ENCODE results near the gene ERBB2.

ERBB2 gene

DNA sequence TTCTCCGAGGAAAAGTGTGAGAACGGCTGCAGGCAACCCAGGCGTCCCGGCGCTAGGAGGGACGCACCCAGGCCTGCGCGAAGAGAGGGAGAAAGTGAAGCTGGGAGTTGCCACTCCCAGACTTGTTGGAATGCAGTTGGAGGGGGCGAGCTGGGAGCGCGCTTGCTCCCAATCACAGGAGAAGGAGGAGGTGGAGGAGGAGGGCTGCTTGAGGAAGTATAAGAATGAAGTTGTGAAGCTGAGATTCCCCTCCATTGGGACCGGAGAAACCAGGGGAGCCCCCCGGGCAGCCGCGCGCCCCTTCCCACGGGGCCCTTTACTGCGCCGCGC lies at the start of gene ERBB2:
TSS of gene ERBB2 (plus strand) at position 247 of the 330 bp plus-strand sequence. CDS start 175 bp downstream, outside the sequence.
- DNase-seq, result no peak

DNA sequence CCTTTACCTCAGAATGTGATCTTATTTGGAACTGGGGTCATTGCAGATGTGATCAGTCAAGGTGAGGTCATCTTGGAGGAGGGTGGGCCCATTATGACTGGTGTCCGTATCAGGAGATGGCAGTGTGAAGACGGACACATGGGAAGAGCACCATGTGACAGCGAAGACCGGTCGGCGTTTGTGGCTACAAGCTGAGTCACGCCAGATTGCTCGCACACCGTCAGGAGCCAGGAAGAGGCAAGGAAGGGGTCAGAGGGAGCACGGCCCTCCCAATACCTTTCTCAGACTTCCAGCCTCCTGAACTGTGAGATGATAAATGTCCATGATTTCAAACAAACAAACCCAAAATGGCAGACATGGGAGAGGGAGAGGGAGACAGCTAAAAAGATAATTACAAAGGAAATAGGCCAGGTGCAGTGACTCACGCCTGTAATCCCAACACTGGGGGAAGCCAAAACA lies 49.7 kb upstream of the ERBB2 start:
- no peak for DNase-seq

DNA sequence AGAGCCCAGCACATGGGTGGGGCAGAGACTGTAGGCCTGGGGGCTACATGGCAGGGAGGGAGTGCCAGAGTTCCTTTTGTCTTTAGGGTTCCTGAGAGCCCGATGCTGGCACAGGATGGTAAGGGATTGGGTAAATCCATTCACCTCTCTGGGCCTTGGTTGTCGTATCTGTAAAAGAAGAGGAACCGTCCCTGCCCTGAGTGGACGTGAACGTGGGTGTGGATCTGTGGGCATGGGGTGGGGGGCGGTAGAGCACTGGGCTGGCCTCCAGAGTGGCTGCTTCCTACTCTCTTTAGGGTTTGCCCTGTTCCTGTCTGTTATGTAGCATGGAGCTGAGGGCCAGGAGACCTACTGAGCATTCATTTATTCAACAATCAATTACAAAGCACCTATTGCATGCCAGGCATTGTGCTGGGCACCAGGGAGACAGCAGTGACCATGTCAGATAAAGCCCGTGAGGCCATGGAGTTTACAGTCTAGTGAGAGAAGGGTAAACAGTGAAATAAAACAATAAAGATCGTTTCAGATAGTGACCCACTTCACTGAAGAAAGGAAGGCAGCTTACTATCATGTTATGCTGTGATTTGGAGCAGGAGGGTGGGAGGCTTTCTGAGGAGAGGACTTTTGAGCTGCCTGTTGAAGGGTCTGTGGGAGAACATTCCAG lies 47.8 kb upstream of the ERBB2 start:
- no peak for DNase-seq

- DNase-seq, result no peak
Measured at GRCh38 chr17:39652587-39653315, 47.1 kb upstream of the ERBB2 start.

- DNase-seq, result no peak
Measured at GRCh38 chr17:39653316-39653661, 46.6 kb upstream of the ERBB2 start.

DNA sequence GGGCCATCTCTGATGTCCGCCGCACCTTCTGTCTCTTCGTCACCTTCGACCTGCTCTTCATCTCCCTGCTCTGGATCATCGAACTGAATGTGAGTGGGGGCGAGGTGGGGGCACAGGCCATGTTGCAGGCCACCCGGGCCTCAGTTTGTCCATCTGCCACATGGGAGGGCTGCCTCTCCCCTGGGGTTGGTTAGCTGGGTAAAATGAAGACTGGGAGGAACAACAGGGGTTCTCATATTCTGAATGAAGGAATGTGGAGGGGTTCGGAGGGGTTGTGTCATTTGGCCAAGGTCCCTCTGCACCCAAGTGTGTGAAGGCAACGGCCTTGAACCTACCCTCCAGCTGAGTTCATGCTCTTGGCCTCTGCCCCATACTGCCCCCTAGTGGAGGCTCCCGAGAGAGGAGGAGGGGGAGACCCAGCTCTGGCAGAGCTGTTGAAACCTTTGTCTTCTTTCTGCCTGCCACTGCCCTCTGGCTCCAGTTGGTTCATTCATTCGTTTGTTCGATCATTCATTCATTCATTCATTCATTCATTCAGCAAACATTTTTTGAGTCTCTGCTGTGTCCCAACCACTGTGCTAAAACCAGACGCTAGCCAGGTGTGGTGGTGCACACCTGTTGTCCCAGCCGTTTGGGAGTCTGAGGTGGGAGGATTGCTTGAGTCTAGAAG lies 46.1 kb upstream of the ERBB2 start:
- DNase-seq, result peak; percentile 81

GRCh38 chr17:39655105-39655504 lies 44.8 kb upstream of the ERBB2 start:
- DNase-seq, result no peak

DNA sequence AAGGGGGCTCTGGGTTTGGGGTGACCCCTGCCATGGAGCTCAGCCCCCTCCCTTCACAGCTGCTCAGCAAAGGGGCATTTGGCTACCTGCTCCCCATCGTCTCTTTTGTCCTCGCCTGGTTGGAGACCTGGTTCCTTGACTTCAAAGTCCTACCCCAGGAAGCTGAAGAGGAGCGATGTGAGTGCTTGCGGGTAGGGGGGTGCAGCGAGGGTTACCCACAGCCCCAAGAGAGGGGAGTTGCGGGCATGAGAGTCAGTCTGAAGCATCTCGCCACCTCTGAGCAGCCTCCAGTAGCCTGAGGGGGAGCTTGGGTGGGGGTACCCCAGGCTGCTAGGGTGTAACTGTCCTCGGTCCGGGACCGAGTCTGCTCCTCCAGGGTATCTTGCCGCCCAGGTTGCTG lies 41.5 kb upstream of the ERBB2 start:
- no peak for DNase-seq

DNA sequence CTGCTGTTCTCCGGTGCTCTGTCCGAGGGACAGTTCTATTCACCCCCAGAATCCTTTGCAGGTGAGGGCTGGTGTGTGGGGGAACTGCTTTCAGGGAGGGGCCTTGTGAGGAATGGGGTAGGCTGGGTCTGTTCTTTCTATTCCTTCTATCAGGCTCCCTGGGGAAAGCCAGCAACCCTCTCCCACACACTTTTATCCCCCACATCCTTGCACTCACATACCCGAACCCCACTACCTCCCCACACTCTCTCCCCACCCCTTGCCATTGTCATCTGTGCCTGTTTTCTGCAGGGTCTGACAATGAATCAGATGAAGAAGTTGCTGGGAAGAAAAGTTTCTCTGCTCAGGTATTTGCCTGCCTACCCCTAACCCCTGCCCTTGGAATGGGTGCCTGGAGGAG lies 41.1 kb upstream of the ERBB2 start:
- no peak for DNase-seq

DNA sequence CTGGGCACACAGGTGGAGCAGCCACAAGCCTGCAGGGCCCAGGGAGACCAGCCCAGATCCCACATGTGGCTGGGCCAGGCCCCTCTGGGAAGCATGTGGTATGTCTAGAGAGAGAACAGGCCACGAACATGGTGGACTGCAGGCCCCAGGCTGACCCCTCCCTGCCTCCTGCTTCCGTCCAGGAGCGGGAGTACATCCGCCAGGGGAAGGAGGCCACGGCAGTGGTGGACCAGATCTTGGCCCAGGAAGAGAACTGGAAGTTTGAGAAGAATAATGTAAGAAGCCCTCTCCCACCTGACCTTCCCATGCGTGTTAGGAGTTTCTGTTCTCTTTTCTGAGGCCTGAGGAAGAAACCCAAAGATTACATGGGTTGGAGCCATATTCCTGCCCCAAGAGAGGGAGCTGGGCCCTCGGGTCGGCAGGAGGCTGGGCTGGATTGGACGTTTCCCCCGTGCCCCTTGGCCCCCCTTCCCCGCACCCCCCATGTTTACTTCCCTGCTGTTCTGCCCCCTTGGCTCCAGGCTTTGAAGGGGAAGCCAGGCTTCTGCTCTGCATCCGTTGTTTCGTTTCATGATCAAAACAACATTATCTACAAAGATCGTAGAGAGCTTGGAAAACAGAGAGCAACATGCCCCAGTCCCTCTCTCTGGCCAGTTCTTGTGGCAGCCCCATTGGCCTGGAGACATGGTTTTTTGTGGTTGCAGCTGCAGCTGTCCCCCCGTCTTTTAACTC lies 40.4 kb upstream of the ERBB2 start:
- DNase-seq, result no peak

- DNase-seq, result no peak
Measured at GRCh38 chr17:39660011-39660360, 39.9 kb upstream of the ERBB2 start.

DNA sequence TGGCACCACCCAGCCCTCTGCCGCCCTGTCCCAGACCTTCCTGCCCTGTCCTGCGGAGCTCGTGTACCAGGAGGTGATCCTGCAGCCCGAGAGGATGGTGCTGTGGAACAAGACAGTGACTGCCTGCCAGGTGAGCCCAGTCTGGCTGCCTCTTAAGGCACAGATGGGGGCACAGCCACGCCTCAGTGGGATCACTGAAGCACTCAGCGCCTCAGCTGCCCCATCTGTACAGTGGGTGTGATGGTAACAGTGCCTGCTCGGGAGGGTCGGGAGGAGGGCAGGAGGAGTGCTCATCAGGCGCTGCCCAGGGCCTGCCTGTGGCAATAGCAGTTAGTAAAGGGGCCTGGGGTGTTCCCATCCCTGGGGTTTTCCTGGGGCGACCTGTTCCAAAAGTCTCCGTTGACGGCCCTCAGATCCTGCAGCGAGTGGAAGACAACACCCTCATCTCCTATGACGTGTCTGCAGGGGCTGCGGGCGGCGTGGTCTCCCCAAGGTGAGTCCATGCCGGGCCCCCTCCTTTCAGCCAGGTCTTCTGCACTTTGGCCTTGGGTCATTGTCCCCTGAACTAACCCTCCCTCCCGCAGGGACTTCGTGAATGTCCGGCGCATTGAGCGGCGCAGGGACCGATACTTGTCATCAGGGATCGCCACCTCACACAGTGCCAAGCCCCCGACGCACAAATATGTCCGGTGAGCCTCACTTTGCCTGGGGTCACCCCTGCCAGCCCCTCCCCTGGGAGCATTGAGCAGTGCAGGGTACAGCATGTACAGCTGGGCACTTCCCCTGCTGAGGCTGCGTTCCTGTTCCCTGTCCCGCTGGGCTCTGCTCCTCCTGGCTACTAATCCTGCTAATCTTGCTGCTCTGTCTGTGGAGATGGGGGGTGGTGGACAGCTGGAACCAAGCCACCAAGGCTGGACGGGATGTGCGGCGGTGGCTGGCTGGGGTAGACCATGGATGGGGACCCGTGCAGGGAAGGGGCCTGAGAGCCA lies 39.2 kb upstream of the ERBB2 start:
- no peak for DNase-seq

DNA sequence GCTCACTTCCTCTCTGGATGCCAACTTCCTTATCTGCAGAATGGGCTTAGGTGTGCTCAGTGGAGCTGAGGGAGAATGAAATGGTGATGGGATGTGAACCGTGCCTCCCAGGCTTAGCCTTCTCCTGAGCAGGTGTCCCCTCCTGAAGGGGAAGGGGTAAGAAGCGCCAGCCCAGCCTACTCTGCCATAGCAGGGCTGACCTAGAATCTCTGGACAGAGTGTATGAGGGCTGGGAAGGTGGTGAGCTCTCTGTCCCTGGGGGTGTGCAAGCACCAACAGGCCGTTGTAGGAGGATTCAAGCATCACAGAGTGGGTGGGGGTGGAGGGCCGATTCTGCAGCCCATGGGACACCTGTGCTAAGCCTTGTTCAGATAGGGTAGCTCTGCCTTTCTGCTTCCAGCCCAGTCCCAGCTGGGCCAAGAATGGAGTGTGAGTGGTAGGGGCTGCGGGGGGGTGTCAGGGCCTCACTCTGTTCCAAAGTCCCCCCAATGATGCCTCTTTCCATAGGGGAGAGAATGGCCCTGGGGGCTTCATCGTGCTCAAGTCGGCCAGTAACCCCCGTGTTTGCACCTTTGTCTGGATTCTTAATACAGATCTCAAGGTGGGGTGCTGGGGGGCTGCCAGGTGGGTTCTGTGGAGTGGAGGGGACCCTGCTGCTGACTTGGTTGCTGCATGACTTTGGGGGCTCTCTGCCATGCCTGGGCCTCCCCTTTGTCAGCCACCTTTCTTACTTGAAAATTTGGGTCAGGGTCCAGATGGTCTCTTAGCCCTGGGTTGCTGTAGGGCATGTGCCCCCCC lies 37.9 kb upstream of the ERBB2 start:
- DNase-seq, result no peak

GRCh38 chr17:39662551-39663339 lies 37.1 kb upstream of the ERBB2 start:
- DNase-seq, result no peak

DNA sequence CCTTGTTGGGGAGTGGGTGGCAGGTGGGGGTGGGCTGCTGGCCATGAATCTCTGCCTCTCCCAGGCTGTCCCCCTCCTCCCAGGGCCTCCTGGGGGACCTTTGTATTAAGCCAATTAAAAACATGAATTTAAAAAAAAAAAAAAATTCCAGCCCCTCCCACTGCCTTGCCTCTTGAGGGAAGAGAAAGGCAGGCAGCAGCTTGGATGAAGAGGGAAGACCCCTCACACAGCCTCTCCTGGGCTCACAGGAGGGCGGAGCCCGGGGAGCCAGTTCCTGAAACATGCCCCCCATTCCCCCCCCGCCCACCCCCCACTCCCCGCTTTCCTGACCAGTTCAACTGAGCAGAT lies 36.5 kb upstream of the ERBB2 start:
- DNase-seq, result no peak

GRCh38 chr17:39663688-39664580 lies 35.9 kb upstream of the ERBB2 start:
- DNase-seq, result no peak

GRCh38 chr17:39664581-39665561 lies 35.0 kb upstream of the ERBB2 start, which contains the start of gene TCAP:
Gene TCAP, plus strand, starts transcription at chr17:39665349. Its CDS starts 11 bp downstream, at chr17:39665360.
- no peak for DNase-seq

- DNase-seq, result no peak
Measured at GRCh38 chr17:39665642-39666224, 34.1 kb upstream of the ERBB2 start.

All from activated naive CD4-positive, alpha-beta T cell treated with anti-CD3 and anti-CD28 coated beads, Interleukin-2, amount 50 U/mL, for 16 hours (primary cell).